ENCODE measurements around the gene TBX3. TPM values are rescaled to one million over a fixed set of nuclear protein-coding genes. Genes with fewer than 3 reads are reported as not detected.
"Not testable (repeated sequence)": the region's sequence is repeated elsewhere in the genome, so short reads cannot be mapped to it uniquely, and the experiment has no call there.

TBX3 gene
- total RNA-seq, 1 donor from 2014 or later = 2.0 TPM

DNA sequence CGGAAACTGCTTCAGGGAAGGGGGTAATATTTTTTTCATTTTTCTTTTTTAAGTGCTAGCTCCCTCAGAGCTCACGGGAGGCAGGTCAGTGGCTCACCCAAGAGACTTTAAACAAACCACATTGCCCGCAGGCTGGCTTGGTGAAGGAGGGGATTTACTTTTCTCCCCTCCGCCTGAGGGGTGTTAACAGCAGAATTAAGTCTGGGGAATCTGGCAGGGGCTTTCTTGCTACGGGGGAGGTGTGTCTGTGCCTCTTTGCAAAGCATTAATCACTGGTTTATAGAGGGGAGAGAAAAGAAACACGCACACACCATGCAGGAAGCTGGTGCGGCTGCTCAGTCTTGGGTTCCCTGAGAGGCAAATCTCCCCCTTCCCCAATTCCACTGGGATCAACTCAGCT lies 26.2 kb upstream of the TBX3 start:
- Histone ChIP-seq H3K4me2 (ENCODE audit: low read length) (no peak overlapping the region), H2AFZ (ENCODE audit: low read depth, low read length) (no peak overlapping the region), H3K27me3 (ENCODE audit: insufficient read depth, low read length) (peaks cover 31% of the 10 kb centered on the region), H4K20me1 (ENCODE audit: insufficient read depth, low read length) (no peaks in the 10 kb centered on the region), H3K4me3 (ENCODE audit: insufficient read depth, low read depth, low read length) (no peak overlapping the region), H3K9me3 (ENCODE audit: insufficient read depth, low read depth, low read length) (no peaks in the 10 kb centered on the region), H3K79me2 (ENCODE audit: insufficient read depth, low read length) (no peaks in the 10 kb centered on the region), H3K27ac (ENCODE audit: low read depth, low read length) (no peak overlapping the region), H3K9ac (ENCODE audit: low read length) (no peak overlapping the region), H3K36me3 (ENCODE audit: insufficient read depth, low read length) (no peaks in the 10 kb centered on the region), H3K4me1 (ENCODE audit: insufficient read depth, low read length) (no peaks in the 10 kb centered on the region)
- H3K4me3 Mint-ChIP-seq (ENCODE audit: unreplicated experiment) = no peak overlapping the region
- DNase-seq (ENCODE audit: low read depth) = no peak
- TF ChIP-seq CTCF (IDR thresholded peaks at IDR 0.05; ENCODE audit: insufficient read depth, low read depth, low read length) (no peak), EZH2 (IDR thresholded peaks at IDR 0.05; ENCODE audit: insufficient read depth, low read length) (no peak)
- no peak overlapping the region for H3K27ac Mint-ChIP-seq (ENCODE audit: unreplicated experiment)
- H3K9me3 Mint-ChIP-seq (ENCODE audit: unreplicated experiment) = peaks cover 7% of the 10 kb centered on the region
- peaks cover 44% of the 10 kb centered on the region for H3K27me3 Mint-ChIP-seq (ENCODE audit: low read depth, unreplicated experiment)
- H3K36me3 Mint-ChIP-seq (ENCODE audit: low read depth, unreplicated experiment) = no peaks in the 10 kb centered on the region
- H3K4me1 Mint-ChIP-seq (ENCODE audit: low read depth, unreplicated experiment) = no peaks in the 10 kb centered on the region
- no peak for FAIRE-seq

- Histone ChIP-seq H3K9ac (ENCODE audit: low read length) (no peak overlapping the region), H4K20me1 (ENCODE audit: insufficient read depth, low read length) (no peaks in the 10 kb centered on the region), H3K27me3 (ENCODE audit: insufficient read depth, low read length) (peaks cover 31% of the 10 kb centered on the region), H3K4me3 (ENCODE audit: insufficient read depth, low read depth, low read length) (no peak overlapping the region), H3K27ac (ENCODE audit: low read depth, low read length) (no peak overlapping the region), H2AFZ (ENCODE audit: low read depth, low read length) (no peak overlapping the region), H3K4me1 (ENCODE audit: insufficient read depth, low read length) (no peaks in the 10 kb centered on the region), H3K79me2 (ENCODE audit: insufficient read depth, low read length) (no peaks in the 10 kb centered on the region), H3K36me3 (ENCODE audit: insufficient read depth, low read length) (no peaks in the 10 kb centered on the region), H3K4me2 (ENCODE audit: low read length) (no peak overlapping the region), H3K9me3 (ENCODE audit: insufficient read depth, low read depth, low read length) (no peaks in the 10 kb centered on the region)
- Mint-ChIP-seq H3K9me3 (ENCODE audit: unreplicated experiment) (peaks cover 7% of the 10 kb centered on the region), H3K36me3 (ENCODE audit: low read depth, unreplicated experiment) (no peaks in the 10 kb centered on the region), H3K27ac (ENCODE audit: unreplicated experiment) (no peak overlapping the region), H3K4me1 (ENCODE audit: low read depth, unreplicated experiment) (peaks cover under 1% of the 10 kb centered on the region), H3K27me3 (ENCODE audit: low read depth, unreplicated experiment) (peaks cover 51% of the 10 kb centered on the region), H3K4me3 (ENCODE audit: unreplicated experiment) (no peak overlapping the region)
- TF ChIP-seq EZH2 (IDR thresholded peaks at IDR 0.05; ENCODE audit: insufficient read depth, low read length) (no peak), CTCF (IDR thresholded peaks at IDR 0.05; ENCODE audit: insufficient read depth, low read depth, low read length) (no peak)
- DNase-seq (ENCODE audit: low read depth) = no peak
- FAIRE-seq = no peak
These were observed 25.1 kb upstream of the TBX3 start for GRCh38 chr12:114709112-114709511.

DNA sequence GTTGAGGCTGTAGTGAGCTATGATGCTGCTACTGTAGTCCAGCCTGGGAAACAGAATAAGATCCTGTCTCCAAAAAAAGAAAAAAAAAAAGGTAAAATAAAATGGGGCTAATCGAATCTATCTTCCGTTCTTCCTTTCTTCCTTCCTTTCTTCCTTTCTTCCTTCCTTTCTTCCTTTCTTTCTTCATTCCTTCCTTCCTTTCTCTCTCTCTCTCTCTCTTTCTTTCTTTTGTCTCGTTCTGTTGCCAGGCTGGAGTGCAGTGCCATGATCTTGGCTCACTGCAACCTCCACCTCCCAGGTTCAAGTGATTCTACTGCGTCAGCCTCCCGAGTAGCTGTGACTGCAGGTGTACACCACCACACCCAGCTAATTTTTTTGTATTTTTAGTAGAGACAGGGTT lies 24.6 kb upstream of the TBX3 start:
- H3K27me3 Mint-ChIP-seq (ENCODE audit: low read depth, unreplicated experiment) = peaks cover 56% of the 10 kb centered on the region
- H3K4me3 Mint-ChIP-seq (ENCODE audit: unreplicated experiment); H3K4me1 Mint-ChIP-seq (ENCODE audit: low read depth, unreplicated experiment): not testable (repeated sequence)

More for the DNA sequence above, 24.6 kb upstream of the TBX3 start:
- H3K27ac ChIP-seq (ENCODE audit: low read depth, low read length); FAIRE-seq; H3K4me3 ChIP-seq (ENCODE audit: insufficient read depth, low read depth, low read length); H3K9ac ChIP-seq (ENCODE audit: low read length); H3K36me3 ChIP-seq (ENCODE audit: insufficient read depth, low read length); H3K79me2 ChIP-seq (ENCODE audit: insufficient read depth, low read length); DNase-seq (ENCODE audit: low read depth); H3K4me1 ChIP-seq (ENCODE audit: insufficient read depth, low read length); H2AFZ ChIP-seq (ENCODE audit: low read depth, low read length); H3K9me3 ChIP-seq (ENCODE audit: insufficient read depth, low read depth, low read length); H4K20me1 ChIP-seq (ENCODE audit: insufficient read depth, low read length); H3K4me2 ChIP-seq (ENCODE audit: low read length); H3K27ac Mint-ChIP-seq (ENCODE audit: unreplicated experiment); H3K36me3 Mint-ChIP-seq (ENCODE audit: low read depth, unreplicated experiment); H3K9me3 Mint-ChIP-seq (ENCODE audit: unreplicated experiment): not testable (repeated sequence)
- H3K27me3 ChIP-seq (ENCODE audit: insufficient read depth, low read length) = peaks cover 33% of the 10 kb centered on the region
